CD8-positive, alpha-beta memory T cell (primary cell): ENCODE results near the gene TSACC. TPM values are rescaled to one million over a fixed set of nuclear protein-coding genes. Genes with fewer than 3 reads are reported as not detected.

ENCODE experiments used
- CTCF ChIA-PET: fragments of 350-600 bp; sonication (Branson Sonifier 250); formaldehyde crosslinking; loops from one replicate; lab custom pipeline; 2021; ENCODE audit warnings: antibody characterized with exemption; lab: Charles Lee
- POLR2A ChIA-PET: fragments of 350-600 bp; sonication (Branson Sonifier 250); formaldehyde crosslinking; loops from one replicate; lab custom pipeline; 2021; ENCODE audit warnings: antibody characterized with exemption; lab: Charles Lee
- DNase-seq, 5 donors: peaks; one replicate each; pipeline versions ENCODE4 v3.0.0 to v3.0.0-alpha.2; 2020 to 2022; ENCODE audit warnings: mixed read lengths in 1 of 5
- H3K27ac ChIP-seq: one replicate; pipeline ENCODE4 v1.7.0; 2013; ENCODE audit warnings: low read depth, mild to moderate bottlenecking, low read length, moderate library complexity
- H3K27me3 ChIP-seq: 2 replicates; pipeline ENCODE4 v1.7.0; 2013; ENCODE audit warnings: low read length, mild to moderate bottlenecking; ENCODE audit not compliant: insufficient read depth, poor library complexity, severe bottlenecking
- H3K36me3 ChIP-seq: 2 replicates; pipeline ENCODE4 v1.7.0; 2013; ENCODE audit warnings: mild to moderate bottlenecking, low read length, moderate library complexity; ENCODE audit not compliant: insufficient read depth
- H3K4me1 ChIP-seq: 2 replicates; pipeline ENCODE4 v1.7.0; 2013; ENCODE audit warnings: mild to moderate bottlenecking, low read length, moderate library complexity; ENCODE audit not compliant: insufficient read depth
- H3K4me3 ChIP-seq: 2 replicates; pipeline ENCODE4 v1.7.0; 2013; ENCODE audit warnings: mild to moderate bottlenecking, low read length
- H3K9me3 ChIP-seq: 2 replicates; pipeline ENCODE4 v1.7.0; 2013; ENCODE audit warnings: mild to moderate bottlenecking, low read length
- H3K27ac Mint-ChIP-seq, 8 donors: one replicate each; pipeline ENCODE4 v1.8.0; 2020 to 2021; ENCODE audit warnings: mixed read lengths in 8 of 8, mild to moderate bottlenecking in 6 of 8, inconsistent platforms in 3 of 8, moderate library complexity in 3 of 8
- H3K27me3 Mint-ChIP-seq, 2 donors: one replicate each; pipeline ENCODE4 v1.8.0; 2020 to 2021; ENCODE audit warnings: mixed read lengths in 2 of 2, mild to moderate bottlenecking in 1 of 2, moderate library complexity in 1 of 2
- H3K36me3 Mint-ChIP-seq, 3 donors: one replicate each; pipeline ENCODE4 v1.8.0; 2020 to 2021; ENCODE audit warnings: mixed read lengths in 3 of 3, inconsistent platforms in 1 of 3, mild to moderate bottlenecking in 1 of 3
- H3K4me1 Mint-ChIP-seq, 3 donors: one replicate each; pipeline ENCODE4 v1.8.0; 2020 to 2021; ENCODE audit warnings: mixed read lengths in 3 of 3, inconsistent platforms in 1 of 3, mild to moderate bottlenecking in 1 of 3
- H3K4me3 Mint-ChIP-seq, 7 donors: one replicate each; pipeline ENCODE4 v1.8.0; 2020 to 2021; ENCODE audit warnings: mixed read lengths in 7 of 7, mild to moderate bottlenecking in 6 of 7, moderate library complexity in 4 of 7, inconsistent platforms in 2 of 7
- H3K9me3 Mint-ChIP-seq, 5 donors: one replicate each; pipeline ENCODE4 v1.8.0; 2020 to 2022; ENCODE audit warnings: mixed read lengths in 5 of 5, mild to moderate bottlenecking in 3 of 5, moderate library complexity in 2 of 5, inconsistent platforms in 1 of 5
- polyA plus RNA-seq: library from polyadenylated mRNA; unstranded; fragments of 300-500 nt; fragmentation: Illumina TruSeq; gene quantifications from one replicate; pipeline ENCODE4 v1.2.3, GENCODE V29; 2021
- total RNA-seq, 2 experiments: library from RNA; stranded (reverse); gene quantifications; one replicate each; pipeline ENCODE4 v1.2.3, GENCODE V29; 2021

The TSACC gene
- total and polyA plus RNA-seq, 3 experiments from 2014 or later, result 0.53 to 0.84 TPM; not detected in 1

DNA sequence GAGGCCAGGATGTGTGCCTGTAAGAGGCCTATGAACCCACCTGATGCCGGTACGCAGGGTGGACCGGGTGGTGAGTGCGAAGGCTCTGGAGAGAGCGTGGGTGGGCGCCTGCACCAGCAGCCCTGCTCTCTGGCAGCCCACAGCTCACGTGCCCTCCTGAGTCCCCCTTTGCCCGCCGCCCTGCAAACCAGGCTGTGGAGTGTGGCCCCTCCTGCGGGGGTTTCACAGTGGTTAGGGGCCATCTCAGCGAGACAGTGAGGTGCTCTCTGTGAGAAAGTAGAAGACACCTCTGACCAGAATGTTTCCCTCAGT is 53.0 kb downstream of the TSACC start:
- Mint-ChIP-seq H3K27ac (no peak overlapping the region), H3K36me3 (no peaks in the 10 kb centered on the region), H3K9me3 (no peaks in the 10 kb centered on the region), H3K4me3 (no peak overlapping the region), H3K27me3 (peaks cover 25 to 40% of the 10 kb centered on the region in 2 donors), H3K4me1 (peaks cover 0 to 3% (median 2%) of the 10 kb centered on the region in 3 donors)
- ChIA-PET POLR2A (no interaction called here), CTCF (no interaction called here)
- Histone ChIP-seq H3K27ac (no peak overlapping the region), H3K4me3 (no peak overlapping the region), H3K9me3 (no peaks in the 10 kb centered on the region), H3K36me3 (no peaks in the 10 kb centered on the region), H3K27me3 (no peaks in the 10 kb centered on the region), H3K4me1 (no peaks in the 10 kb centered on the region)
- no peak for DNase-seq

GRCh38 chr1:156391701-156392100 is 53.4 kb downstream of the TSACC start:
- Histone ChIP-seq H3K9me3 (no peaks in the 10 kb centered on the region), H3K36me3 (no peaks in the 10 kb centered on the region), H3K4me3 (no peak overlapping the region), H3K27ac (no peak overlapping the region), H3K4me1 (no peaks in the 10 kb centered on the region), H3K27me3 (no peaks in the 10 kb centered on the region)
- Mint-ChIP-seq H3K27me3 (peaks cover 26 to 40% of the 10 kb centered on the region in 2 donors), H3K9me3 (no peaks in the 10 kb centered on the region), H3K36me3 (no peaks in the 10 kb centered on the region), H3K4me3 (no peak overlapping the region), H3K4me1 (peaks cover 0 to 3% (median 2%) of the 10 kb centered on the region in 3 donors), H3K27ac (no peak overlapping the region)
- POLR2A ChIA-PET, result no interaction called here
- CTCF ChIA-PET, result no interaction called here
- no peak for DNase-seq

DNA sequence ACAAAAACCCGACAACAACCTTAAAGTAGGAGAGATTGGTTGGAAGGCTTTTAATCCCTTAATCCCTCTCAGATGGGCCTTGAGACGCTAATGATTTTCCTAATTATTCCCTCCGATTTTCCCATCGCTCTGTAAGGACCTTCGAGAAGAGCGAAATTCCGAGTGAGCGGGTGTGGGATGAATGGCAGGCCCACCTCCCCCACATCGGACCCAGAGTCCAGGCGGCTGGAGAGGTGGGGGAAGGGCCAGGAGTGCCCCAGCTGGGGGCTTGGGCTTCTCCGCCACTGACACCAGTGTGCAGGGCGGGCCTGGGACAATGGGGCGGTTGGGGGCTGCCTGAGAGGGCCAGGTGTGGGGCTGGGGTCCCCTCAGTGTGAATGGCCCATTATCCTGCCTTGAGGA is 54.1 kb downstream of the TSACC start:
- Histone ChIP-seq H3K27ac (no peak overlapping the region), H3K9me3 (no peaks in the 10 kb centered on the region), H3K4me1 (no peaks in the 10 kb centered on the region), H3K4me3 (no peak overlapping the region), H3K36me3 (no peaks in the 10 kb centered on the region), H3K27me3 (no peaks in the 10 kb centered on the region)
- H3K9me3 Mint-ChIP-seq, result no peaks in the 10 kb centered on the region
- H3K4me3 Mint-ChIP-seq, result no peak overlapping the region
- POLR2A ChIA-PET, result no interaction called here
- CTCF ChIA-PET, result interaction anchor here (0.6 kb wide), 1 partner anchor 260 kb away, joined by 4 read pairs; no protein-coding TSS in a partner anchor
- no peak overlapping the region for H3K27ac Mint-ChIP-seq
- no peak for DNase-seq
- H3K27me3 Mint-ChIP-seq, result peaks cover 23 to 34% of the 10 kb centered on the region in 2 donors
- H3K36me3 Mint-ChIP-seq, result no peaks in the 10 kb centered on the region
- peaks cover 0 to 3% (median 0%) of the 10 kb centered on the region in 3 donors for H3K4me1 Mint-ChIP-seq

DNA sequence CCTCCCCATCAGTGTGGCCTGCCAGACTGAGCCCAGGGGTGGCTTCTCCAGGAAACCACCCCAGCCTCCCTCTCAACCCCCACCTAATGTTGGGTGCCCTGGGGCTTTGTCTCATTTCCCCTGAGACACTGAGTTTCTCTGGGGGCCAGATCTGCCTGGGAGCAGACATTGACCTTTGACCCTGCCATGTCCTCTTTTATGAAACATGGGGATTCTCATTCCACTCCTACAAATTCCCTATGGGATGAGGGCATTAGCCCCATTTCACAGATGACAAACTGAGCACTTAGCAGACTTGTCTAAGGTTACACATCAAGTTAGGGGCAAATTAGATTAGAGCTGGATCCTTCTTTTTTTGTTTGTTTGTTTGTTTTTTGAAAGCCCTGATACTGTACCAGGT is 54.8 kb downstream of the TSACC start:
- Mint-ChIP-seq H3K36me3 (no peaks in the 10 kb centered on the region), H3K4me1 (peaks cover 0 to 3% (median 0%) of the 10 kb centered on the region in 3 donors), H3K27me3 (peaks cover 23 to 30% of the 10 kb centered on the region in 2 donors), H3K27ac (no peak overlapping the region), H3K4me3 (no peak overlapping the region), H3K9me3 (no peaks in the 10 kb centered on the region)
- Histone ChIP-seq H3K4me3 (no peak overlapping the region), H3K27ac (no peak overlapping the region), H3K4me1 (no peaks in the 10 kb centered on the region), H3K9me3 (no peaks in the 10 kb centered on the region), H3K27me3 (no peaks in the 10 kb centered on the region), H3K36me3 (no peaks in the 10 kb centered on the region)
- POLR2A ChIA-PET, result no interaction called here
- CTCF ChIA-PET, result interaction anchor here (0.8 kb wide), 1 partner anchor 53 kb away, joined by 5 read pairs; no protein-coding TSS in a partner anchor
- no peak for DNase-seq

DNA sequence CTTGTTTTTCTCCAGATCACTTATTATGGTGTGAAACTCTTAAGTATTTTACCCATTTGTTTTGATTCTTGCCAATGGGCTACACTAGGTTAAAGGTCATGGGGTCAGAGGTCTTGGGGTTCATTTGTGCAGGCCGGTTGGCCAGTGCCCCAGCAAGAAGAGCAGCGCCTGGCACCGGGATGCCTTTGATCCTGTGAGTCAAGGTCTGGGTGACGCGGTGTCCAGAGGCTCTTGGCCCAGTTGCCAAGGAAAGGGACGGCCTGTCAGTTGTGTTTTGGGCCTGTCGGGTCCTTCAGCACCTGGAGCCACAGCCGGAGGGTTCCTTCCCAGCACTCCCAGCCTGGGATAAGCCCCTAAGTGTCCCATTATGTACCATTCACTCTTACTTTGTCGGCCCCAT is 55.8 kb downstream of the TSACC start:
- Histone ChIP-seq H3K4me1 (no peaks in the 10 kb centered on the region), H3K4me3 (no peak overlapping the region), H3K36me3 (no peaks in the 10 kb centered on the region), H3K9me3 (no peaks in the 10 kb centered on the region), H3K27me3 (no peaks in the 10 kb centered on the region), H3K27ac (no peak overlapping the region)
- H3K9me3 Mint-ChIP-seq, result no peaks in the 10 kb centered on the region
- H3K27me3 Mint-ChIP-seq, result peaks cover 19 to 29% of the 10 kb centered on the region in 2 donors
- no peak overlapping the region for H3K27ac Mint-ChIP-seq
- no peak for DNase-seq
- POLR2A ChIA-PET, result no interaction called here
- H3K4me1 Mint-ChIP-seq, result no peaks in the 10 kb centered on the region
- CTCF ChIA-PET, result interaction anchor here (0.8 to 1.0 kb wide), 3 partner anchors 8 to 52 kb away, joined by 3 to 5 read pairs (median 3); no protein-coding TSS in a partner anchor
- no peak overlapping the region for H3K4me3 Mint-ChIP-seq
- H3K36me3 Mint-ChIP-seq, result no peaks in the 10 kb centered on the region

- Mint-ChIP-seq H3K4me3 (no peak overlapping the region), H3K27ac (no peak overlapping the region), H3K36me3 (no peaks in the 10 kb centered on the region), H3K27me3 (peaks cover 13 to 25% of the 10 kb centered on the region in 2 donors), H3K4me1 (no peaks in the 10 kb centered on the region), H3K9me3 (no peaks in the 10 kb centered on the region)
- DNase-seq, result no peak
- no peak overlapping the region for H3K4me3 ChIP-seq
- POLR2A ChIA-PET, result no interaction called here
- H3K4me1 ChIP-seq, result no peaks in the 10 kb centered on the region
- no peaks in the 10 kb centered on the region for H3K9me3 ChIP-seq
- no peak overlapping the region for H3K27ac ChIP-seq
- CTCF ChIA-PET, result interaction anchor here (0.9 to 1.7 kb wide), 4 partner anchors 9 to 51 kb away, joined by 3 to 8 read pairs (median 4); no protein-coding TSS in a partner anchor
- H3K36me3 ChIP-seq, result no peaks in the 10 kb centered on the region
- H3K27me3 ChIP-seq, result no peaks in the 10 kb centered on the region
These were observed 56.6 kb downstream of the TSACC start for GRCh38 chr1:156394835-156395461.

Other genes starting within 250 kb of the TSACC start
- 100 to 1,000 TPM; 325 to 335 TPM for gene LMNA, start 223.8 kb upstream of the TSACC start, total RNA-seq
- 13.9 TPM for gene LMNA, start 223.8 kb upstream of the TSACC start, polyA plus RNA-seq
- gene SEMA4A, start 184.9 kb upstream of the TSACC start, total RNA-seq, result 10 to 100 TPM; 21.6 to 23.0 TPM
- 10.7 TPM for gene SEMA4A, start 184.9 kb upstream of the TSACC start, polyA plus RNA-seq
- 10 to 100 TPM; 30.8 to 32.4 TPM for gene SLC25A44, start 144.4 kb upstream of the TSACC start, total RNA-seq
- 21.4 TPM for gene SLC25A44, start 144.4 kb upstream of the TSACC start, polyA plus RNA-seq
- 10 to 100 TPM; 85.9 to 88.3 TPM for gene PMF1, start 125.5 kb upstream of the TSACC start, total RNA-seq
- gene PMF1, start 125.5 kb upstream of the TSACC start, polyA plus RNA-seq, result 83.3 TPM
- 1 to 10 TPM in 1 of 2 experiments, under 1 TPM in 1; 0.97 to 1.5 TPM for gene BGLAP, start 96.3 kb upstream of the TSACC start, total RNA-seq
- gene BGLAP, start 96.3 kb upstream of the TSACC start, polyA plus RNA-seq, result not detected
- gene PAQR6, start 90.5 kb upstream of the TSACC start, total RNA-seq, result 1 to 10 TPM; 1.9 TPM
- gene PAQR6, start 90.5 kb upstream of the TSACC start, polyA plus RNA-seq, result 0.53 TPM
- gene SMG5, start 55.7 kb upstream of the TSACC start, total RNA-seq, result 100 to 1,000 TPM; 110 to 117 TPM
- 27.3 TPM for gene SMG5, start 55.7 kb upstream of the TSACC start, polyA plus RNA-seq
- gene TMEM79, start 54.2 kb upstream of the TSACC start, total RNA-seq, result 10 to 100 TPM; 10.8 to 11.2 TPM
- gene TMEM79, start 54.2 kb upstream of the TSACC start, polyA plus RNA-seq, result 5.6 TPM
- 10 to 100 TPM; 19.5 to 20.9 TPM for gene GLMP, start 42.8 kb upstream of the TSACC start, total RNA-seq
- gene GLMP, start 42.8 kb upstream of the TSACC start, polyA plus RNA-seq, result 18.9 TPM
- under 1 TPM in 1 of 2 experiments, not detected in 1; 0.35 TPM for gene VHLL, start 39.2 kb upstream of the TSACC start, total RNA-seq
- gene VHLL, start 39.2 kb upstream of the TSACC start, polyA plus RNA-seq, result not detected
- 100 to 1,000 TPM; 526 to 528 TPM for gene CCT3, start 234 bp upstream of the TSACC start, total RNA-seq
- gene CCT3, start 234 bp upstream of the TSACC start, polyA plus RNA-seq, result 199 TPM
- gene RHBG, start 30.7 kb downstream of the TSACC start, total RNA-seq, result not detected
- gene RHBG, start 30.7 kb downstream of the TSACC start, polyA plus RNA-seq, result not detected
- gene MEF2D, start 162.2 kb downstream of the TSACC start, total RNA-seq, result 10 to 100 TPM; 32.9 to 35.4 TPM
- gene MEF2D, start 162.2 kb downstream of the TSACC start, polyA plus RNA-seq, result 19.2 TPM
- gene IQGAP3, start 234.0 kb downstream of the TSACC start, total RNA-seq, result 1 to 10 TPM; 4.4 to 4.7 TPM
- gene IQGAP3, start 234.0 kb downstream of the TSACC start, polyA plus RNA-seq, result not detected
- gene TTC24, start 241.2 kb downstream of the TSACC start, total RNA-seq, result 1 to 10 TPM; 7.3 to 7.4 TPM
- 2.3 TPM for gene TTC24, start 241.2 kb downstream of the TSACC start, polyA plus RNA-seq